T-helper 1 cell treated with Interleukin-12 subunit alpha and Interleukin-12 subunit beta and Interleukin-4 antibody, amounts not matched to agents 30 μg/mL and 1 μg/mL, for 36 hours (primary cell): Measurements from ENCODE around the gene FAM83C.

Experiments
- H3K27ac Mint-ChIP-seq: one replicate; pipeline ENCODE4 v1.8.0; 2021; ENCODE audit warnings: mild to moderate bottlenecking, mixed read lengths
- H3K27me3 Mint-ChIP-seq: one replicate; pipeline ENCODE4 v1.8.0; 2021; ENCODE audit warnings: low read depth, mixed read lengths
- H3K36me3 Mint-ChIP-seq: one replicate; pipeline ENCODE4 v1.8.0; 2021; ENCODE audit warnings: low read depth, mixed read lengths
- H3K4me1 Mint-ChIP-seq: one replicate; pipeline ENCODE4 v1.8.0; 2021; ENCODE audit warnings: low read depth, mixed read lengths
- H3K4me3 Mint-ChIP-seq: one replicate; pipeline ENCODE4 v1.8.0; 2021; ENCODE audit warnings: mild to moderate bottlenecking, moderate library complexity, mixed read lengths
- H3K9me3 Mint-ChIP-seq: one replicate; pipeline ENCODE4 v1.8.0; 2021; ENCODE audit warnings: mixed read lengths

Gene FAM83C

DNA sequence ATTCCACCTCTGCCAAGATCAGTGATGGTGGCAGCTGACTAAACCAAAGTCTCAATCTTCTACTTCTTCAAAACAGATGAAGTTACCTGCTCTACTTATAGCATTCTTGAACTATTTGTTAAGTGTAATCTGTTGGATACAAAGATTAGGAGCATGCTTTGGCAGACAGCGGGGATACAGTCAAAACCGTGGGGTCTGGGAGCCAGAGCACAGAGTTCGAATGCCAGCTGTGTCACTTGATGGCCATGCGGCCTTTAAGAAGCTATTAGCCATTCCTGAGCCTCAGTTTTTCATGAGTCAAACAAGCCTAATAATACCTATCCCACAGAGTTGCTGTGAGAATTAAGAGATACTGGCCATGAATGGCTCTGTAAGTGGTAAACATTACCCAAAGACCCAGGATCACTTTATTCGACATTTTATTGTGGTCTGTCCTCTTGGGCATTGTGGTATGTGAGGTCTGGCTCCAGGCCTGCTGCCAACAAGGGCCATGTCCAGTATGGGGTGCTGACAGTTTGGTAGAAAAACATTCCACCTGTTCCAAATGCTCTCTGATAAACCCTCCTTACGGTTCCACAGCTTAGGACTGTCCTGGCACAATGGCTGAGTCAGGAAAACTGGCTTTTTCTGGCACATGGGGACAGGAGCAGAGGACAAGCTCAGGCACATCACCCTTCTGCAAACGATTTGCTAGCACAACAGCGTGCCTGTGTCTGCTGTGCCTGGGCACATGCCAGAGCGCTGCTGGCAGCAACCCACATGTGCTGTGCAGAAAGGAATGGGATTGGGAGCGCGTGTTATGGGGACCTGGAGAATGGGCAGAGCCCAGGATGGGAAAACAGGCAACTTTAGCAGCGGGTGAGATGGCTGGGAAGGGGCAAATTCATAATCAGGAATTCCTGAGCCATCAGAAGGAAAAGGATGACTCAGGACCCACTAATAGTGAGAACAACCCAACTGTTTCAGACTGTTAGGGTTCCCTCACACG is 15.7 kb upstream of the FAM83C start:
- Mint-ChIP-seq H3K4me1 (peaks cover 56% of the 10 kb centered on the region), H3K27me3 (no peaks in the 10 kb centered on the region), H3K27ac (peak overlapping the region; percentile 29), H3K36me3 (peaks cover 7% of the 10 kb centered on the region), H3K9me3 (no peaks in the 10 kb centered on the region), H3K4me3 (no peak overlapping the region)

DNA sequence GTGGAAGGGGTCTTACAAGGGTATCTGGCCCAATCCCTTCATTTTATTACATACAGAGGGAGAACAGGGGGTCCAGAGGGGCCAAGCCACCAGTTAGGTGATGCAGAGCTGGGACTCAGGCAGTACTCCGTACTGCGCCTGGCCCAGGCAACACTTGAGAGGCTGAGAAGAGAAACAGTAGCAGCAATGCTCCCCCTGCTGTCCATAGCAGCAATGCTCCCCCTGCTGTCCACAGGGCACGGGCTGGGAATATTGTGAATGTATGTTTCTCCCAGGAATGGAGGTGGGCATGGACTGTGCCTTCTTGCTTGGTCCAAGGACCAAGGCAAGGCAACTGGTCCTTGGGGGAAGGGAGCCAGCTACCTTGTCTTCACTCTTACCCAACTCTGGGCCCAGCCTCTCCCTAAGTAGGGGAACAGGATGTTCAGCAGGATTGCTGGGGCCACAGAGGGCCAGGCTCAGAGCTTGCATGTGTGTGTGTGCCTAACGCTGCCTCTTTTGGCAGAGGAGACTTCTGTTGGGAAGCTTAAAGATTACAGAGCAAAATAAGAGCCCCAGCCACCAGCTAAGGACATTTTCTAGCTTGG is 14.8 kb upstream of the FAM83C start:
- H3K36me3 Mint-ChIP-seq: peaks cover 6% of the 10 kb centered on the region
- no peak overlapping the region for H3K4me3 Mint-ChIP-seq
- no peaks in the 10 kb centered on the region for H3K9me3 Mint-ChIP-seq
- H3K4me1 Mint-ChIP-seq: peaks cover 49% of the 10 kb centered on the region
- H3K27ac Mint-ChIP-seq: peak overlapping the region; percentile 54
- no peaks in the 10 kb centered on the region for H3K27me3 Mint-ChIP-seq

DNA sequence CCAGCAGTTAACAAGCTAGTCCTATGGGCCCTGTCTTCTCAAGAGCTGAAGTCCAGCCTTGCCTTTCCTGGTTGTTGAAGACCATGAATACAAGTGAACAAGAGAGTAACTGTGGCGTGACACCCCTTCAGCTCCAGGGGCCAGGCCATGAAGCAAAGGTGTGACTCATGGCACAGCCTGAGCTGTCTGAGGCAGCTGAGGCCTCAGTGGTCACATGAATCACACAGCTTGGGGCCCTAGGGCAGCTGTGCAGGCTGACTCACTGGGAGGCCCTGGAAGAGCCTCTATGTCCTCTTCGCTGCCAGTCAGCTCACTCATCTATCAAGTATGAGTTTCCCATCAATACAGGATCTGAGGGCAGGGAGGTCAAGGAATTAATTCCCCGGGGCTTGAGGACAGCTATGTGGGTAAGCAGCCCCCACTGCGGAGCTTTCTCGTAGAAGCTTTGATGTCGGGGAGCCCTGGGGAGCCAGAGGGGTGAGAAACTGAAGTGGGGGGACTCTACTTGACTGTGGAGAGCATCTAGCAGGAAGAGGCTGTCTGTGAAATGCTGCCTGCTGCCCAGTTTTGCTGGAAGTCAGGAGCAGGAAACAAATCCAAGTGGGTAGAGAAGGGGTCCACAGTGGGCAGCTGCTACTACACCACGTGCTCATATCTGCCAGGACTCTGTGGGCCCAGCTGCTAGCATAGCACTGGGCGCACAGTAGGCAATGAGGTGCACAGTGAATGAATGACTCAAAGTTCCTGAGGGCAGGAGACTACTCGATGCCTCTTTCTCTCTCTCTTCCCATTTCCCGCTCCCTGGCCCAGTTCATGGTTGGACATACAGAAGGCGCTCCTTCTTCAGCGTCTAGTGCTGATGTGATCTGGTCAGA is 13.7 kb upstream of the FAM83C start:
- peak overlapping the region; percentile 62 for H3K4me3 Mint-ChIP-seq
- peak overlapping the region; percentile 88 for H3K27ac Mint-ChIP-seq

DNA sequence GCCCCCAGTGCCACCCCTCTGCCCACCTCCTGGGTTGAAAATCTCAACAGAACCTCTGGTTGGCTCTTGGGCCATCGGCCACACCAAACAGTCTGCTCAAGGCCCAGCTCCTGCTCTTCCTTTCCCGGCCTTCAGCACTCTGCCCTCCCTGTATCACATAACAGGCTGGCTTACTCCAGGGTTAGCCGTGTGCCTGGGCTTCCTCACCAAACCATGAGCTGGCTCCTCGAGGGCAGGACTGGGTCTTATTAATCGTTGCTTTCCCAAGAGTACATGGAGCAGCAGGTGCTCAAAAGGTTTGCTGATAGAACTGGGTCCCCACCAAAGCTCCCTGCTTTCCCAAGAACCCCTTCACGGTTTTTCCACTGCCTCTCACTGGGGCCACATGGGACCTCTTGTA is 12.7 kb upstream of the FAM83C start:
- Mint-ChIP-seq H3K27ac (peak overlapping the region; percentile 20), H3K27me3 (no peaks in the 10 kb centered on the region), H3K4me3 (no peak overlapping the region), H3K9me3 (no peaks in the 10 kb centered on the region), H3K36me3 (peaks cover 2% of the 10 kb centered on the region), H3K4me1 (peaks cover 37% of the 10 kb centered on the region)

More for the DNA sequence above, 13.7 kb upstream of the FAM83C start:
- Mint-ChIP-seq H3K9me3 (no peaks in the 10 kb centered on the region), H3K4me1 (peaks cover 39% of the 10 kb centered on the region), H3K27me3 (no peaks in the 10 kb centered on the region), H3K36me3 (peaks cover 4% of the 10 kb centered on the region)

DNA sequence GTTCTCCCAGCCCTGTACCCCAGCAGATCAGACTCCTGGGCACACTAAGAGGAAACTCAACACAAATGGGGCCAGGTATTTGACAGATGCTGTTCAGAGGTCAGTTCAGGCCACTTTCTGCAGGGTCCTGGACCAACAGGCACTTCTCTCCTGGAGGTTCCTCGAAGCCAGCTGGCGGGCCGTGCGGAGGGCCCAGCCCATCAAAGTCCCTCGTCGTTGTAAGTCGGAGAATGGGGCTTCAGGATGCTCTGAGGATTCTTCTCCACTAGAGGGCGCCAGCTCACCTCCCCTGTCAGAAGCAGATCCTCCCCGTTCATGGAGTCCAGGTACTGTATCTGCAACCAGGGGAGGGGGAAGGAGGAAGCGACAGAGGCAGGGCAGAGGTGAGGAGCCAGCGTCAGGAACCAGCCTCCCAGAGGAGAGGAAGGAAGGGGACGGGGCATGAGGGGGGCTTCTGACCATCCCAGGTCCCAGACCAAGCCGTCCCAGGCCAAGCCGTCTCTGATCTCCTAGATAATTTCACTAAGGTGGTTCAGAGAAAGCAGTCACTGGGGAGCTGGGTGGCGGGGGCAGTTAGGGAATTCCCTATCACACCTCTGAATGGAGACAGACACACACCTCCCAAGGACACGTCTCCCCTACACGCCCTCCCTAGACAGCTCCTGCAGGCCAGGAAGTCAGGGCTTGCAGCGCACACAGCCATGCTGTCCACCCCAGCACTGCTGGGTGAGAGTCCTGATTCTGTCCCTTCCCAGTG is 11.7 kb upstream of the FAM83C start:
- Mint-ChIP-seq H3K4me1 (peaks cover 36% of the 10 kb centered on the region), H3K27ac (peak overlapping the region; percentile 69), H3K36me3 (peaks cover 2% of the 10 kb centered on the region), H3K4me3 (peak overlapping the region; percentile 2), H3K27me3 (no peaks in the 10 kb centered on the region), H3K9me3 (no peaks in the 10 kb centered on the region)

DNA sequence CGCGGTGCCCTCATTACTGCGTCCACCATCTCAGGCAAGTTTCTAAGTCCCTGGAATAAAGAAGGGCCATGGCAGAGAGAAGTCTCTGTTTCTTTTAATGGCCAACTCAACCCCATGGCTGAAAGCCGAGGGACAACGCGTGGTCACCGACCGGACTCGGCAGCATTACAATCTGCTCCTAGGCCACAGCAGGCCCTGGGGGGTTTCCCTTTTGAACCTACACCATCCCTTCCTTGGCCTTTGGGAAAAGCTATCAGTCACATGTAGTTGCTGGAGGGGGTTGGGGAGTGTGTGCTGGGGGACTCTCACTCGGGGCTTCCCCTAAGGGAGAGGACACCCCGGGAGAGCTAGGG is 11.1 kb upstream of the FAM83C start:
- Mint-ChIP-seq H3K36me3 (peaks cover 2% of the 10 kb centered on the region), H3K27ac (no peak overlapping the region), H3K4me1 (peaks cover 36% of the 10 kb centered on the region), H3K4me3 (no peak overlapping the region), H3K9me3 (no peaks in the 10 kb centered on the region), H3K27me3 (no peaks in the 10 kb centered on the region)

DNA sequence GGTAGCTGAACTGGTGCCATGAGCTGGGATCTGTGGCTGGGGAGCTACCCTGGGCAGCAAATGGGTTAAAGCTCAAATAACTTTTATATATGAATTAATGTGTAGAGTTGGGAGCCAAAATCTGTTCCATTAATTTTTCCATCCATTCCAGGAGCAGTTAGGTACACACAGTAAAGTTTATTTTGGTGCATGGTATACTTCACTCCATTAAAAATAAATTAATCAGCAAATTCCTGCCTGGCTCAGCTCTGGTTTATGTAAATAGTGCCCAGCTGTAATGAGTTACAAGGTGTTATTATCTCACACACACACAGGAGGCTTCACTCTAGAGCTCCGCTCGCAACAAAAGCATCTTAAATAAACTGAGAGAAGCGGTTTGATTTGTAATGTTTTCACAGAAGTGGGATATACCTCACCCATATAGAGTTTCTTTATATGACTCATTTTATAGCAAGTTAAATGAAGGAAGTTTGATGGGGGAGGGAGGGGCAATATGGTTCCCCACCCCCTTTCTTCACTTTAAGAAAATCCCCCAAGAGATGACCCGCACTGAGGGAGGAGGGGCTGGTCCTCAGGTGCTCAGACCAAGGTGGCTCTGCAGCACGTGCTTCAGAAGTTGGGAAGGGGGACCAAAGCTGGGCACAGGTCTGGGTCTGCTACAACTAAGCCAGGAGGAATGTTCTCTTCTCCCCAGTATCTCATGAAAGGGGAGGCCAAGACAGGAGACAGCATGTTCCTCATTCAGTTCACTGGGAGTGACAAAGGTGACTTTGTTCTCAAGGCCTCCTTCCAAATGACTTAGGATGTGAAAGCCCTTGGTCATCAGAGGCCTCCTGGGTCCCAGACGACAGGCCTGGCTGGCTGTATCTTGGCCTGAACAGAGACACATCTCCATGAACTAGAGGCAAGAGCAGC is 10.5 kb upstream of the FAM83C start:
- no peak overlapping the region for H3K4me3 Mint-ChIP-seq
- H3K27ac Mint-ChIP-seq: no peak overlapping the region
- H3K36me3 Mint-ChIP-seq: peaks cover 2% of the 10 kb centered on the region
- H3K4me1 Mint-ChIP-seq: peaks cover 32% of the 10 kb centered on the region
- H3K27me3 Mint-ChIP-seq: no peaks in the 10 kb centered on the region
- no peaks in the 10 kb centered on the region for H3K9me3 Mint-ChIP-seq

DNA sequence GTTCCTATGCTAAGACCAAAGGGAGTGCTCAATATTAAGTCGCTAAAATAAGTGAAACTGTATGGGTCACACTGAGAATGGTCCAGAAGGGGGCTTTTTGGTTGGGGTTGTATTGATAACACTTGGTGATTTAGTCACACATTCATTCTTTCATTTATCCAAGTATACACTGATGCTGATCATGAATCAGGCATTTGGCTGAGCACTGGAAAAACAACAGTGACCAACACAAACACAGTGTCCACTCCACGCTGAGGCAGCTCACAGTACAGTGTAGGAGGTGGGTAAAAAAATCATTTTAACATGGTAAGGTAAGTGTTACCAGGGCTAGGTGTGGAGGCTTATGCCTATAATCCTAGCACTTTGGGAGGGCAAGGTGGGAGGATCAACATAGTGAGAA is 9.2 kb upstream of the FAM83C start:
- H3K36me3 Mint-ChIP-seq: peaks cover 2% of the 10 kb centered on the region
- no peaks in the 10 kb centered on the region for H3K27me3 Mint-ChIP-seq
- no peak overlapping the region for H3K27ac Mint-ChIP-seq
- no peak overlapping the region for H3K4me3 Mint-ChIP-seq
- H3K4me1 Mint-ChIP-seq: peaks cover 23% of the 10 kb centered on the region
- H3K9me3 Mint-ChIP-seq: no peaks in the 10 kb centered on the region

DNA sequence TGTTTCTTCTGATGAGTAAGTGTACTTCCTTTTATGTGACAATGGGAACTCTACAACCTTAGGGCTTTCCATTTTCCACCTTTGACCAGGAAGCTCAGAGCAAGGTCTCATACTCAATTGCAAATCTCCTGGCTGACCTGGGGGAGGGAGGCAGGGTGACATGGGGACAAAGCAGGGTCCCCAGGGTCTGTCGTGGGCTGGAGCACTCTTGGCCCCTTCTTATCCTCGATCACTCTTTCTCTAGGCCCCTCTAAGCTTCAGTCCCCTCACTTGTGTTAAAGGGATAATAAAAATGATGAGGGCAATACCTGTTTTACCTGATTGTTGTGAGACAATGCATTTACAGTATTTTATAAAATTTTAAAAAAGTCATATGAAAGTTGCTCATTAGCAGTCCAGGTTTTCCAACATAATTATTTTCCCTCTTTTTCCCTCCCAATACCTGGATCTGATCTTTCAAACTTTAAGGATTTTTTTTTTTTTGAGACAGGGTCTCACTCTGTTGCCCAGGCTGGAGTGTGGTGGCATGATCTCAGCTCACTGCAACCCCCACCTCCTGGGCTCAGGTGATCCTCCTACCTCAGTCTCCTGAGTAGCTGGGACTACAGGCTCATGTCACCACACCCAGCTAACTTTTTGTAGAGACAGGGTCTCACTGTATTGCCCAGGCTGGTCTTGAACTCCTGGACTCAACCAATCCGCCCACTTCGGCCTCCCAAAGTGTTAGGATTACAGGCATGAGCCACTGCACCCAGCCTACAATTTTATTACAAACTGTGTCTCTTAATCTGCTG is 8.4 kb upstream of the FAM83C start:
- peaks cover 17% of the 10 kb centered on the region for H3K4me1 Mint-ChIP-seq
- no peaks in the 10 kb centered on the region for H3K36me3 Mint-ChIP-seq
- no peaks in the 10 kb centered on the region for H3K27me3 Mint-ChIP-seq
- no peak overlapping the region for H3K27ac Mint-ChIP-seq
- no peak overlapping the region for H3K4me3 Mint-ChIP-seq
- no peaks in the 10 kb centered on the region for H3K9me3 Mint-ChIP-seq

DNA sequence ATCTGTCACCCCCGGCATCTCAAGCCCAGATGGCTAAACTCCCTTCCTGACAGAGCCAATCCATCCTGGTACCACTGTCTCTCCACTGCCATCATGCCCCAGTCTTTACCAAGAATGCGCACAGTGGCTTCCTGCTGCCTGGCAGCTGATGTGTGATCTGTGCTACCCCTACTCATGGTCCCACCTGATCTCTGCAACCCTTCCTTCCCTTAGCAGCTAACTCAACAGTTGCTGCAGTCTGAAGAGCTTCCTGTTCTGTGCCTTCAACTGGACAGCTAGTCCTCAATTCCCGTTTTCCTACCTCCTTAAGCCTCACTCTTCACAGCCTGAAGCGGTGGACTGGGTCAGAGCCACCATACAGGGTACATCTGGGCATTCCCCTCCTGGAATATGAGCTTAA is 7.6 kb upstream of the FAM83C start:
- Mint-ChIP-seq H3K27me3 (no peaks in the 10 kb centered on the region), H3K4me1 (peaks cover 9% of the 10 kb centered on the region), H3K9me3 (no peaks in the 10 kb centered on the region), H3K27ac (no peak overlapping the region), H3K36me3 (no peaks in the 10 kb centered on the region), H3K4me3 (no peak overlapping the region)

DNA sequence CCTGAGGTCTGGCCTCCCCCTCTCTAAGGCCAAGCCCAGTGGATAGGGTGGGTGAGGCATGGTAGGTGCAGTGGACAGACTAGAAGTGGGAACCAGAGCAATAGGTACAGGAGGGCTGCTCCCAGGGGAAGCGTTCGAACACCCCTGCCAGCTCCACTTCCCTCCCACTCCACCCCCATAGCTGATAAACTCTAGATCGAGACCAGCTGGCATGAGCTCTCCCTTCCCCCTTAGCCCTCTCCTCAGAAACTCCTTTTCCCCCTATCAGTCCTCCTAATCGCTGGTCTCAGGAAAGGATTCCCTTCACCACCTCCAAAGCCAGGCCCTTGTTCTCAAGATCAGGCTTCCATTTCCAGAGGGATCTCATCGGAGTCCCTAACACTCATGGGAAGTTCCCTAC is 6.0 kb upstream of the FAM83C start:
- Mint-ChIP-seq H3K27me3 (no peaks in the 10 kb centered on the region), H3K4me3 (no peak overlapping the region), H3K36me3 (no peaks in the 10 kb centered on the region), H3K27ac (no peak overlapping the region), H3K4me1 (no peaks in the 10 kb centered on the region), H3K9me3 (no peaks in the 10 kb centered on the region)

DNA sequence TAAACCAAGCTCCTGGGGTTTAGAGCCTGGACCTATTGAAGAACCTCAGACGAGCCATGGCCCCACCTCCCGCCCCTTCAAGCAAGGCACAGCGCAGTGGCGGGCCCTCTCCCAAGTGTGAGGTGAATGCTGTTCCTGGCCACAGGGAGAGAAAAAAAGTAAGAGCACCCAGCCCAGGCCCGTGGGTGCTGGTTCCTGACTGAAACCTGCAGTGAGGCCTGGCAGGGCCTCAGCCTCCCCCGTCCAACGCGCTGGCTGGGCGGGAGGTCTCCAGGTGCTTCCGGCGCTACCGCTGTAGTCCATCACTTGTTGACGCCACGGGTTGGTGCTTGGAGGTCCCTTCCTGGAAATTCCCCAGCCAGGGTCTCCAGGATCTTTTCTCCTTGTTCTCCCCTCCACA is 5.5 kb upstream of the FAM83C start:
- no peaks in the 10 kb centered on the region for H3K4me1 Mint-ChIP-seq
- H3K36me3 Mint-ChIP-seq: no peaks in the 10 kb centered on the region
- H3K27me3 Mint-ChIP-seq: no peaks in the 10 kb centered on the region

DNA sequence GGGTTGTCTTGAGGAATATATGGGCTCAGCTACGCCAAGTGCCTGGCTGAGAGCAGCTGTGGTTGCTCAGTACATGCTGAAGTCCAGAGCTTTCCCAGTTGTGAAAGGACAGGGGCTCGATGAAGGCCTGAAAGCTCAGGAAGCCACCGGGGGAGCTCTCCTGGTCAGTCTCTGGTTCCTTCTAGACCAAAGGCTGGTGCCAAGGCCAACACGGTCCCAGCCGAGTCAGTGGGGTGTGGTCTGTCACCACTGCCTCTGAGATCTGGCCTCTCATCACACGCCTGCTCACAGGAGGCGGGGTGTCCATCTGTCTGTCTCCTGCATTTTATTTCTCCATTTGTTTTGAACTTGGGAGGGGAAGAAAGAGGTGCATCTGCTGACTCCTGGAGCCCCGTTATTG is 4.9 kb upstream of the FAM83C start:
- Mint-ChIP-seq H3K36me3 (no peaks in the 10 kb centered on the region), H3K27ac (no peak overlapping the region), H3K4me3 (no peak overlapping the region), H3K27me3 (no peaks in the 10 kb centered on the region), H3K4me1 (no peaks in the 10 kb centered on the region), H3K9me3 (no peaks in the 10 kb centered on the region)

More for the DNA sequence above, 5.5 kb upstream of the FAM83C start:
- H3K4me3 Mint-ChIP-seq: no peak overlapping the region
- H3K27ac Mint-ChIP-seq: no peak overlapping the region
- H3K9me3 Mint-ChIP-seq: no peaks in the 10 kb centered on the region
